MV-4-11 (cell line): ENCODE measurements around the gene LINGO3.
A peak's percentile ranks its signal among the peaks of the same experiment; 100 is the strongest.
"Not testable (repeated sequence)": the region's sequence is repeated elsewhere in the genome, so short reads cannot be mapped to it uniquely, and the experiment has no call there.

Experiments used
- DNase-seq: peaks from one replicate; lab custom pipeline; 2025; lab: John Stamatoyannopoulos, UW

LINGO3 gene

GRCh38 chr19:2281265-2282061, 26.5 kb downstream of the LINGO3 start:
- not testable (repeated sequence) for DNase-seq

- DNase-seq: no peak
Observed at GRCh38 chr19:2280633-2281264, 27.2 kb downstream of the LINGO3 start.

- DNase-seq: no peak
Observed at GRCh38 chr19:2278459-2279158, 29.3 kb downstream of the LINGO3 start.

GRCh38 chr19:2277138-2277537, 30.8 kb downstream of the LINGO3 start:
- no peak for DNase-seq

GRCh38 chr19:2276429-2276986, 31.4 kb downstream of the LINGO3 start:
- no peak for DNase-seq

GRCh38 chr19:2275588-2276428, 32.1 kb downstream of the LINGO3 start:
- DNase-seq: no peak

- peak; percentile 73 for DNase-seq
Observed at GRCh38 chr19:2274931-2275535, 32.9 kb downstream of the LINGO3 start.

GRCh38 chr19:2274185-2274711, 33.7 kb downstream of the LINGO3 start:
- DNase-seq: no peak

GRCh38 chr19:2273356-2274184, 34.4 kb downstream of the LINGO3 start:
- peak; percentile 88 for DNase-seq

- DNase-seq: peak; percentile 47
Observed at GRCh38 chr19:2271234-2272103, 36.5 kb downstream of the LINGO3 start.

GRCh38 chr19:2270423-2271233, 37.3 kb downstream of the LINGO3 start:
- peak; percentile 97 for DNase-seq

GRCh38 chr19:2270157-2270422, 37.9 kb downstream of the LINGO3 start:
- no peak for DNase-seq

- peak; percentile 96 for DNase-seq
Observed at GRCh38 chr19:2269244-2270156, 38.5 kb downstream of the LINGO3 start.

GRCh38 chr19:2268861-2269243, 39.1 kb downstream of the LINGO3 start:
- DNase-seq: no peak

- DNase-seq: no peak
Observed at GRCh38 chr19:2268480-2268830, 39.5 kb downstream of the LINGO3 start.

GRCh38 chr19:2266183-2266993, 41.6 kb downstream of the LINGO3 start:
- DNase-seq: peak; percentile 97
